Adipocyte (in vitro differentiated cells): ENCODE data around the gene SLC22A23.

Experiments
- DNase-seq: peaks from one replicate; pipeline ENCODE4 v3.0.0-alpha.2; 2015; ENCODE audit warnings: low read depth
- H3K27me3 ChIP-seq: replicated peaks from 2 replicates; pipeline ENCODE4 v1.7.0; 2013; ENCODE audit warnings: mild to moderate bottlenecking, low read length, moderate library complexity; ENCODE audit not compliant: control insufficient read depth, insufficient read depth
- H3K36me3 ChIP-seq: 2 replicates; pipeline ENCODE4 v1.7.0; 2013; ENCODE audit warnings: low read length, mild to moderate bottlenecking, moderate library complexity; ENCODE audit not compliant: control insufficient read depth, insufficient read depth, severe bottlenecking
- H3K4me1 ChIP-seq: 2 replicates; pipeline ENCODE4 v1.7.0; 2013; ENCODE audit warnings: mild to moderate bottlenecking, low read length, moderate library complexity; ENCODE audit not compliant: control insufficient read depth, insufficient read depth
- H3K4me3 ChIP-seq: 2 replicates; pipeline ENCODE4 v1.7.0; 2013; ENCODE audit warnings: mild to moderate bottlenecking, low read length, moderate library complexity
- H3K9ac ChIP-seq: 2 replicates; pipeline ENCODE4 v1.7.0; 2013; ENCODE audit warnings: mild to moderate bottlenecking, low read length, moderate library complexity
- H3K9me3 ChIP-seq: 2 replicates; pipeline ENCODE4 v1.7.0; 2013; ENCODE audit warnings: mild to moderate bottlenecking, low read length, moderate library complexity; ENCODE audit not compliant: control insufficient read depth

Gene SLC22A23

DNA sequence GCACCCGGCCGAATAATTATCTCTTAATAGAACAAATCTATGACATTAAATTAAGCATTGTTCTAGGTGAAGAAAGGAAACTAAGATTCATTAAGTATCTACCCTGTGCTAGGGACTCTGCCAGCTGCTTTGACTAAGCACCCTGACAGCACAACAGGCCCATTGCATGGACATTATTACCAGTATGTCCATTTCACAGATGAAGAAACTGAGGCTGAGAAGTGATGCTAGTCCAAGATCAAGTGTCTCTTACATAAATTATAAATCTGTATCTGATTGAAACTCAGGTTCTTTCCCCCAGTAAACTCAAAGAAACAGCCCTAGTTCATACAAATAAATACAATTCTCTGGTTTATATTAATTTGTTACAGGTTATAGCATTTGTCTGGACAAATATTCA lies 31.3 kb downstream of the SLC22A23 start:
- Histone ChIP-seq H3K4me3 (no peak overlapping the region), H3K27me3 (no peaks in the 10 kb centered on the region), H3K9ac (no peak overlapping the region), H3K9me3 (no peaks in the 10 kb centered on the region), H3K36me3 (peaks cover 4% of the 10 kb centered on the region), H3K4me1 (peaks cover 34% of the 10 kb centered on the region)
- DNase-seq, result no peak

DNA sequence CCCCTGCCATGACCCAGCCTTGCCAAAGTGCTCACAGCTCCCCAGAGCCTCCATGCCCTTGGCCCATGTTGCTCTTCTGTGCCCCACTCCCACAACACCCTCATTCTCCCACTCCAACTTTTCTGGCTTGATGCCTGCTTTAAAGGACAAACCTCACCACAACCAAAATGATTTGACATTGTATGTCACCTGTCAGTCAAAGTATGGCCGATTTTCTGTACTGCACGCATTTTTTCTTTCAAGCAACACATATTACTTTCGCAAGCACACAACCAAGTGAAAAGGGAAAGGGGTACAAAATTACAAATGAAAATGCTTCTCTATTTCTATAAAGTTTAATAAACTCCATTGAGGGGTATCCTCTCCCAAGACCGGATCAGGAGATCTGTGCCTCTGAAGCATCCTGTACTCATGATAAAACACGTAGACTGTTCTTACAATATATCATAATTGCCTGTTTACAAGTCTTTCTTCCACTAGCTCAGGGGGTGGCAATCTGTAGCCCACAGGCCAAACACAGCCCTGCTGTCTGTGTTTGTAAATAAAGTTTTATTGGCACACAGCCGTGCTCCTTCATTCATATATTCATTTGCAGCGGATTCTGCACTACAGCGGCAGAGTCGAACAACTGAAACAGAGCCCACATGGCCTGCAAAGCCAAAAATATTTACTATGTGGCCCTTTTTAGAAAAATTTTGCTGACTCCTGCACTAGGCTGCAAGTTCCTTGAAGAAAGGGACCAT lies 32.5 kb downstream of the SLC22A23 start:
- H3K27me3 ChIP-seq, result no peaks in the 10 kb centered on the region
- no peaks in the 10 kb centered on the region for H3K9me3 ChIP-seq
- H3K9ac ChIP-seq, result no peak overlapping the region
- peaks cover 4% of the 10 kb centered on the region for H3K36me3 ChIP-seq
- DNase-seq, result no peak
- H3K4me3 ChIP-seq, result no peak overlapping the region
- peaks cover 46% of the 10 kb centered on the region for H3K4me1 ChIP-seq

DNA sequence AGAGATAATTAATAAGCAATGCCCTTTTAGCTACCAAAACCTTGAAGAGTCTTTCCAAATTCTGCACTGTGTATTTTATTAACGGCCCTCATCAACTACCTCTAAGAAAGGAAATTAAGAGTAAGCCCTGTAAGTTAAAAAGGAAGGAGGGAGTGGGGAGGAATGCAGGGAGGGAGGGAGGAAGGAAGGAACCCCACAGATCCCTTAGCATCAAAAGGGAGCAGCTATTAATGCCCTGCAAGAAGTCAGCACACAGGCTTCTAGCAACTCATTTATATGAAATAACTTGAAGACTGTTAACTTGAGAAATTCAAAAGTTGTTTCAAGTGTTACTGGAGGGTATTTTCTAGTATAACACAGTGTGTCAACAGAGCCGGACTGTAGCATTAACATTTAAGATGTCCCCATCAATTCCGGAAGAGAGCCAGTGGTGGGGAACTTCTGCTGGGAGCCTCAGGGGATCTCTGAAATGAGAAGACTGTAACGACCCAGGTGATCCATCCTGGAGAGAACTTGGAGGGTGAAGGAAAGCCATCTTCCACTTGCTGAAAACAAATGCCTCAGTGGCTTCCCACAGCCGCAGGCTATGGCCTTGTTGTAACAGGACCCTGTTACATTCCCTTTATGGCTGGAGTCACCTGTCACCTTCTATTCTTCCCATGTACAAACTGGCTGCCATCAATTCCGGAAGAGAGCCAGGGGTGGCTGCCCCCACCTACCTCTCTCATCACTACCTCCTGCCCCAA lies 33.2 kb downstream of the SLC22A23 start:
- no peak overlapping the region for H3K4me3 ChIP-seq
- peaks cover 47% of the 10 kb centered on the region for H3K4me1 ChIP-seq
- H3K9me3 ChIP-seq, result no peaks in the 10 kb centered on the region
- peaks cover 4% of the 10 kb centered on the region for H3K36me3 ChIP-seq
- H3K9ac ChIP-seq, result no peak overlapping the region
- no peaks in the 10 kb centered on the region for H3K27me3 ChIP-seq
- no peak for DNase-seq

DNA sequence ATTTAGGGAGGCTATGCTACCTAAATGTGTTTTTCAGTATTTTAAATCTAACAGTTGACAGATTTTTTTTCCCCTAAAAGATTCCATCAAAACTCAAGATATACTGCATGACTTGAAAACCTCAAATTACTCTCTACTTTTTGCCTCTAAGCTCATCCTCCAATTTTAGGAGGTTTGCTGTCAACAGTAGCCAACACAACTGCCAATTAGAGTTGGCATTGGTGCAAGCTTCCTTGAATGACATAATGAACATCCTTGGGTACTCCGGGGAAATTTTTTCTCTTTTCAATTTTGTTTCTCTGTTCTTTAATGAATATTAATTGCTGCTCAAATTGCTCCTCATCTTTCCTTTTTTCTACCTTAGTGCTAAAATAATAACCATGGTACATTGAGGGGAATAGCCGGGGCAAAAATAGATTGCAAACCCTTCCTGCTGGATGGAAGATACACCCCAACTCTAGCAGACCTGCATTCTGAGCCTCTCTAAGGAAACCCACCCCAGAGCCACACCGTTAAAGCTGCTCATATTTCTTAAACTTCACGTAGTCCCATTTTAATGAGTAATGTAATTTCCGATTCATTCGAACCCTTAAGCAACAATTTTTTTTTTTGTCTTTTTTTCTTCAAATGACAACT lies 34.3 kb downstream of the SLC22A23 start:
- no peak for DNase-seq
- peak overlapping the region; percentile 8 for H3K4me3 ChIP-seq
- no peaks in the 10 kb centered on the region for H3K9me3 ChIP-seq

DNA sequence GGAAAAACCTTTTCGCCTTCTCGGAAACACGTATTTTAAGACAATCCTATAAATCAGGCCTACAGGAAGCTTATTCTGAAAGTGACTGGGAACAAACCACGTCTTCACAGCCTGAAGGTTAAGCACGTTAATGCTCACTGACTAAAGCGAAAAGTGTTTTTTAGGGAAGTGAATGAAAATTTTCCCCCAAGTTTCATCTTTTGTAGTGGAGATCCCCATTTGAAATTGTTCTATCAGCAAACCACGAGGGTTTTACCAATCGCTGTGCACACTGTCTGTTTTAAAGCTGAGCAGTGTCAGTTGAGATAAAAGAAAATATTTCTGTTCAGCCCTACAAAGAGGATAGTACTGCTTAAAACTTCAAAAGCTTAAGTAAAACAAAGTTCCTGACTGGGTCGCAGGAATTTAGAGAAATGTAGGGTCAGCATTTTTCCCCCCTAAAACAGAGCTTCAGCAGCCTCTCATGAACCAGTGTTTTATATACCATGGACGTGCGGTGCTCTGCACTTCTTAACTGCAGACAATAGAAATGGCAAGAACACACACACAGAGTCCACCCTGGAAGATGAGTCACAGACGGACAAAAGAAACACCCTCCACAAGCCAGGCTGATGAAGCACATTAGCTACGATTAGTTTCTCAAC lies 34.9 kb downstream of the SLC22A23 start:
- peak overlapping the region; percentile 8 for H3K4me3 ChIP-seq
- H3K9me3 ChIP-seq, result no peaks in the 10 kb centered on the region
- DNase-seq, result peak; percentile 55

More for the DNA sequence above, 34.3 kb downstream of the SLC22A23 start:
- Histone ChIP-seq H3K9ac (no peak overlapping the region), H3K36me3 (no peaks in the 10 kb centered on the region), H3K27me3 (no peaks in the 10 kb centered on the region), H3K4me1 (peaks cover 42% of the 10 kb centered on the region)

DNA sequence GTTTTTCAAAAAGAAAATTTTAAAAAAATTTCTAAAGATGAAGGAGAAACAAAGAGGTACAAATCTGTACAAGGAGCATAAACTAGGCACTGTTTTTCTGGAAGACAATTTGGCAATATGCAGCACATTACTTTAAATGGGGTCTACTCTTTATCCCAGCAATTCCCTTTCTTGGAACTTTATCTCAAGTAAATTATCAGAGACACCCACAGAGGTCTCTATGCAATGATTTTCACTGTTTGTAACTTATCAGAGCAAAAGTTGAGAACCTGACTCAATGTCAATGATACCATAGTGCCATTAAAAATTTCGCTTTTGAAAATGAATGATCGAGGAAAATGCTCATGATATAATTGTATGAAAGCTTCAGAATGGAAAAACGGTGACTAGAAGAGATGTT lies 35.7 kb downstream of the SLC22A23 start:
- H3K9ac ChIP-seq, result peak overlapping the region; percentile 35
- H3K9me3 ChIP-seq, result no peaks in the 10 kb centered on the region
- DNase-seq, result no peak
- H3K4me3 ChIP-seq, result no peak overlapping the region
- no peaks in the 10 kb centered on the region for H3K36me3 ChIP-seq
- H3K27me3 ChIP-seq, result no peaks in the 10 kb centered on the region
- peaks cover 36% of the 10 kb centered on the region for H3K4me1 ChIP-seq

More for the DNA sequence above, 34.9 kb downstream of the SLC22A23 start:
- peak overlapping the region; percentile 35 for H3K9ac ChIP-seq
- H3K4me1 ChIP-seq, result peaks cover 38% of the 10 kb centered on the region
- no peaks in the 10 kb centered on the region for H3K27me3 ChIP-seq
- no peaks in the 10 kb centered on the region for H3K36me3 ChIP-seq

DNA sequence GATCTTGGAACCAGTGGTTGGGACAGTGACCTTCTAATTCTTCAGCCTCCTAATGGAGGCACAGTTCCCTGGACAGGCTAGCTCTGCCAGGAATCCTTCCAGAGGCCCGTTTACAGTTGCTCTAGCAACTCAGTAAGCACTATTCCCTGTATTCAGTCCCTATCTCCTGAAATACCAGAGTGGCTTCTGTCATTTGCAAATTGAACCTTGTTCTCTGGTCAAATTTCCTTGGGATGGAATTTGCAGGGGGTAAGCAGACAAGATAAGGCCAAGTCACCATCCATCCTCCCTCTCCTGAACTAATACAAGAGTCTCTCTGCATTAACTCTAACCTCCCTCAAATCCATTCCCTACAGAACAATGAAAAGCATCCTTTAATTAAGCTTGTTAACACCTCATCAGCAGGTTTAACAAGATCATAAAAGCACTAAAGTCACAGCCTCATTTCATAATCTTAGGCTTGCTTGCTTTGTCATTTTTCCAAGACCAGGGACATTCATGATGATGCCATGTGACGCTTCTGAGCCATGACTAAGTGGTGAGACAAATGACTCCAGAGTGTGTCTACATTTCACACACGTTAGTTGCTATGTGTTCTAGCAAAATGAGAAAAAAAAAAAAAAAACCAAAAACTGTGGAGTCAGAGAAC lies 37.1 kb downstream of the SLC22A23 start:
- peaks cover 9% of the 10 kb centered on the region for H3K36me3 ChIP-seq
- H3K9me3 ChIP-seq, result no peaks in the 10 kb centered on the region
- no peak overlapping the region for H3K4me3 ChIP-seq
- DNase-seq, result peak; percentile 34
- H3K4me1 ChIP-seq, result peaks cover 31% of the 10 kb centered on the region
- no peak overlapping the region for H3K9ac ChIP-seq
- no peaks in the 10 kb centered on the region for H3K27me3 ChIP-seq

DNA sequence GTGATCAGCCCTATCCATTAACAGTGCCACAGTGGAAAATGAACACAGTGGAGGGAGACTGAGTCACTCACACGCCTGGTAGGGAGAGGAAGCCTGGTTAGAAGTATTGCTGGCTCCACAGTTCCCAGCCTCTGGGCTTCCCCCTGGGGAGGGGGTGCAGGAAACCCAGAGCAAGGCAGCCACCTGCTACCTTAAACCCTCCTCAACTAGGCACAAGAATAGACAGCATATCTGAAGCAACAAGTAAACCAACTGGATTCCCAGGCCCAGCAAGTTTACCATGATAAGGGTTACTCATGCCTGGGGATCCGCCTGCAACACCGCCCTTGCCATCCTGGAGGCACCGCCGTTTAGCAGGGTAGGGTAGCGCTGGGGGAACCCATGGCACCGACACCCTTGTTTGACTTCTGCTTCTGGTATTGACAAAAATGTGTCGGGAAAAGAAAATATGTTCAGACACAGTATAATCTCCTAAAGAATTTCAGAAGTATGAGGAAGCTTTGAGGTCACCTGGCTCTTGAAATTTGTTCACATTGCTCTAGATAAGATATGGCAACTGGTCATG lies 38.3 kb downstream of the SLC22A23 start:
- Histone ChIP-seq H3K4me3 (no peak overlapping the region), H3K27me3 (no peaks in the 10 kb centered on the region), H3K4me1 (peaks cover 31% of the 10 kb centered on the region), H3K36me3 (peaks cover 16% of the 10 kb centered on the region), H3K9me3 (no peaks in the 10 kb centered on the region), H3K9ac (no peak overlapping the region)
- DNase-seq, result no peak

DNA sequence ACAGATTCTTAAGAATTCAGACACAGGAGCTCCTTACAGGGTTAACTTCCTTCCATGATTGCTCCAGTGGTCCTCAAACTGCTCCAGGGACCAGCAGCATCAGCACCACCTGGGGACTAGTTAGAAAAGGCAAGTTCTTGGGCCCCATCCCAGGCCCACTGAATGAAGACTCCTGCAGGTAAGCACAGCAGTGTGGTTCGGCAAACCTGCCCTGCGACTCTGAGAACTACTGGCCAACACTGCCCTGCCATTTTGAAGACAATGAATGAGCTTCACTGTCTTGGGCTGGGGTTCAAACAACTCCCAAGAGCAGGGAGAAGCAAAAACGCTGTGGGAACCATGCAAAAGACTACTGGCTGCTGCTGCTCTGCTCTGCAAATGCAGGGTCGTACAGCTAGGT lies 39.4 kb downstream of the SLC22A23 start:
- Histone ChIP-seq H3K9me3 (no peaks in the 10 kb centered on the region), H3K4me1 (peaks cover 28% of the 10 kb centered on the region), H3K27me3 (no peaks in the 10 kb centered on the region), H3K9ac (no peak overlapping the region), H3K36me3 (peaks cover 22% of the 10 kb centered on the region), H3K4me3 (no peak overlapping the region)
- no peak for DNase-seq

DNA sequence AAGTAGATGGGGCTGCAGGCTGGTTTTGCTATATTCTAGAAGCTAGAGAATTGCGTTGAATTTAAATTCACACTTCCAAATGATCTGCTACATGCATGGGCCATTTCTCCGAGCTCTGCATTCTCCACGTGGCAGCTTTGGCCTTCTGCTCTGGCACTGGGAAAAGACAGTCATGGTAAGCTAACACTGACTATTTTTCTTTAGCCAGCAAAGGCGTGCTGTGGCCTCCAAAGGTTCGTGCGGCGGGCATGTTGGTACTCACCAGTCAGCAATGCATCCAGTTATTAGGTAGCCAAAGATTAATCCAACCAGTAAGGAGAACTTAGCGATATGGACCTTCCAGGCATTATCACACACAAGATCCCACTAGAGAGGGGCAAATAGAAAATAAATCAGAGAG lies 41.4 kb downstream of the SLC22A23 start:
- no peak overlapping the region for H3K9ac ChIP-seq
- no peak overlapping the region for H3K4me3 ChIP-seq
- H3K36me3 ChIP-seq, result peaks cover 28% of the 10 kb centered on the region
- H3K27me3 ChIP-seq, result no peaks in the 10 kb centered on the region
- H3K4me1 ChIP-seq, result peaks cover 17% of the 10 kb centered on the region
- H3K9me3 ChIP-seq, result no peaks in the 10 kb centered on the region
- no peak for DNase-seq
